Liver (tissue), 9 donors: ENCODE data around the gene PDE4D. TPM values are rescaled to one million over a fixed set of nuclear protein-coding genes. Genes with fewer than 3 reads are reported as not detected.

Experiments
- DNase-seq: peaks from one replicate; pipeline ENCODE4 v3.0.0-alpha.2; 2017; ENCODE audit warnings: low spot score
- H3K27ac ChIP-seq, 2 donors: one replicate each; pipeline ENCODE4 v1.7.0; 2013; ENCODE audit warnings: inconsistent platforms in 2 of 2, low read length in 2 of 2, control low read depth in 1 of 2, low read depth in 1 of 2, mild to moderate bottlenecking in 1 of 2
- H3K27me3 ChIP-seq, 4 donors: one replicate each; pipeline versions ENCODE4 v1.6.1 to v1.7.0; 2013; ENCODE audit warnings: low read length in 3 of 4, inconsistent platforms in 1 of 4, mild to moderate bottlenecking in 1 of 4, moderate library complexity in 1 of 4; ENCODE audit not compliant: control insufficient read depth in 4 of 4, insufficient read depth in 4 of 4
- H3K36me3 ChIP-seq, 4 donors: one replicate each; pipeline versions ENCODE4 v1.6.1 to v1.7.0; 2013; ENCODE audit warnings: low read length in 3 of 4, mild to moderate bottlenecking in 3 of 4, low read depth in 1 of 4, moderate library complexity in 1 of 4; ENCODE audit not compliant: control insufficient read depth in 4 of 4, insufficient read depth in 3 of 4
- H3K4me1 ChIP-seq, 4 donors: one replicate each; pipeline versions ENCODE4 v1.6.1 to v1.7.0; 2013; ENCODE audit warnings: low read length in 3 of 4, mild to moderate bottlenecking in 3 of 4, moderate library complexity in 1 of 4; ENCODE audit not compliant: control insufficient read depth in 4 of 4, insufficient read depth in 4 of 4
- H3K4me3 ChIP-seq, 3 donors: one replicate each; pipeline versions ENCODE4 v1.6.1 to v1.7.0; 2013; ENCODE audit warnings: low read length in 3 of 3, control low read depth in 1 of 3, low read depth in 1 of 3, mild to moderate bottlenecking in 1 of 3
- H3K9ac ChIP-seq, 2 donors: one replicate each; pipeline ENCODE4 v1.7.0; 2013; ENCODE audit warnings: low read length in 2 of 2, mild to moderate bottlenecking in 2 of 2, moderate library complexity in 2 of 2, control low read depth in 1 of 2, low read depth in 1 of 2
- H3K9me3 ChIP-seq, 4 donors: one replicate each; pipeline versions ENCODE4 v1.6.1 to v1.7.0; 2013; ENCODE audit warnings: low read length in 3 of 4; ENCODE audit not compliant: control insufficient read depth in 4 of 4
- ATF3 ChIP-seq: IDR thresholded peaks from 2 replicates; pipeline ENCODE4 v1.6.1; 2016; ENCODE audit warnings: antibody characterized with exemption
- CTCF ChIP-seq: fragments of 150-350 bp; IDR thresholded peaks from 2 replicates; pipeline ENCODE4 v1.5.1; 2017; ENCODE audit warnings: improper control_type of control experiment, low read depth, low read length; ENCODE audit not compliant: missing input control
- EGR1 ChIP-seq, 2 donors: IDR thresholded peaks; 2 replicates each; pipeline ENCODE4 v1.6.1; 2016 to 2018; ENCODE audit warnings: antibody characterized with exemption in 2 of 2, low read depth in 2 of 2
- FOXA1 ChIP-seq: IDR thresholded peaks from 2 replicates; pipeline ENCODE4 v1.6.1; 2016; ENCODE audit warnings: antibody characterized with exemption
- FOXA2 ChIP-seq: IDR thresholded peaks from 2 replicates; pipeline ENCODE4 v1.6.1; 2016; ENCODE audit warnings: antibody characterized with exemption
- GABPA ChIP-seq, 2 donors: IDR thresholded peaks in 1 of 2; conservative IDR thresholded peaks in 1 of 2; 2 replicates each; pipeline ENCODE4 v1.6.1; 2016; ENCODE audit warnings: antibody characterized with exemption in 2 of 2, mild to moderate bottlenecking in 1 of 2, moderate library complexity in 1 of 2
- HNF4A ChIP-seq, 2 donors: conservative IDR thresholded peaks; 2 replicates each; pipeline ENCODE4 v1.6.1; 2016; ENCODE audit warnings: antibody characterized with exemption in 2 of 2, mild to moderate bottlenecking in 2 of 2
- HNF4G ChIP-seq: IDR thresholded peaks from 2 replicates; pipeline ENCODE4 v1.6.1; 2016; ENCODE audit warnings: antibody characterized with exemption
- JUND ChIP-seq, 2 donors: IDR thresholded peaks; 2 replicates each; pipeline ENCODE4 v1.6.1; 2016; ENCODE audit warnings: antibody characterized with exemption in 2 of 2
- MAX ChIP-seq: IDR thresholded peaks from 2 replicates; pipeline ENCODE4 v1.6.1; 2016; ENCODE audit warnings: antibody characterized with exemption
- NR2F2 ChIP-seq: IDR thresholded peaks from 2 replicates; pipeline ENCODE4 v1.6.1; 2016; ENCODE audit warnings: antibody characterized with exemption
- RAD21 ChIP-seq, 2 donors: IDR thresholded peaks; 2 replicates each; pipeline ENCODE4 v1.6.1; 2016; ENCODE audit warnings: antibody characterized with exemption in 2 of 2, mild to moderate bottlenecking in 2 of 2
- REST ChIP-seq: IDR thresholded peaks from 2 replicates; pipeline ENCODE4 v1.6.1; 2016; ENCODE audit warnings: antibody characterized with exemption, mild to moderate bottlenecking
- RXRA ChIP-seq, 2 donors: IDR thresholded peaks; 2 replicates each; pipeline ENCODE4 v1.6.1; 2017 to 2018; ENCODE audit warnings: antibody characterized with exemption in 2 of 2, mild to moderate bottlenecking in 1 of 2
- SP1 ChIP-seq: IDR thresholded peaks from 2 replicates; pipeline ENCODE4 v1.6.1; 2018; ENCODE audit warnings: antibody characterized with exemption, mild to moderate bottlenecking
- YY1 ChIP-seq: IDR thresholded peaks from 2 replicates; pipeline ENCODE4 v1.6.1; 2016; ENCODE audit warnings: antibody characterized with exemption, mild to moderate bottlenecking
- ZBTB33 ChIP-seq: IDR thresholded peaks from 2 replicates; pipeline ENCODE4 v1.6.1; 2016; ENCODE audit warnings: antibody characterized with exemption
- WGBS: extraction: QIAGEN DNeasy Blood & Tissue Kit; methylation state at CpG from one replicate; pipeline ENCODE4 v1.1.7; 2013; 5-methylcytosine and 5-hydroxymethylcytosine counted together
- polyA plus RNA-seq, 2 donors: library from polyadenylated mRNA; stranded (reverse) in 1 of 2; unstranded in 1 of 2; fragments of 200-250 nt in 1 of 2; fragments of >200 nt in 1 of 2; fragmentation: Nextera tagmentation in 1 of 2; extraction: Ambion mirVana in 1 of 2; gene quantifications; one replicate each; pipeline versions ENCODE4 v1.2.1 to v1.2.3, GENCODE V29; 2013 to 2015
- total RNA-seq, 2 donors: library from RNA; depleted of rRNA; stranded (reverse); fragments of >200 nt; gene quantifications; one replicate each; pipeline ENCODE4 v1.2.3, GENCODE V29; 2014
- donor health status: healthy.
- donor health status: healthy.
- donor health status: healthy.
- donor health status: healthy.
- donor health status: healthy.

PDE4D gene
- total and polyA plus RNA-seq, 4 donors: 0.67 to 11.9 (median 6.5) TPM

GRCh38 chr5:59533730-59534108 lies 359.8 kb downstream of the PDE4D start:
- TF ChIP-seq YY1 (no peak), CTCF (no peak), REST (no peak), ZBTB33 (no peak), GABPA (IDR thresholded peaks at IDR 0.05 in 1 of 2, conservative IDR thresholded peaks at IDR 0.05 in 1 of 2) (no peak), HNF4A (conservative IDR thresholded peaks at IDR 0.05) (no peak)
- no peaks in the 10 kb centered on the region for H3K9me3 ChIP-seq
- no peak overlapping the region for H3K9ac ChIP-seq
- DNase-seq: no peak
- no peaks in the 10 kb centered on the region for H3K27me3 ChIP-seq
- H3K27ac ChIP-seq: no peak overlapping the region
- no peaks in the 10 kb centered on the region for H3K4me1 ChIP-seq
- H3K36me3 ChIP-seq: no peaks in the 10 kb centered on the region
- H3K4me3 ChIP-seq: no peak overlapping the region

- Histone ChIP-seq H3K9ac (no peak overlapping the region), H3K36me3 (no peaks in the 10 kb centered on the region), H3K4me1 (no peaks in the 10 kb centered on the region), H3K4me3 (no peak overlapping the region), H3K27ac (no peak overlapping the region), H3K9me3 (no peaks in the 10 kb centered on the region), H3K27me3 (no peaks in the 10 kb centered on the region)
- 95% methylated on average over 1 of the region's 1 CpG for WGBS
- no peak for DNase-seq
- no peak for TF ChIP-seq ATF3
- TF ChIP-seq JUND (IDR thresholded peaks at IDR 0.05): no peak
- TF ChIP-seq YY1: no peak
- no peak for TF ChIP-seq FOXA1
- TF ChIP-seq HNF4G: no peak
- TF ChIP-seq MAX: no peak
- TF ChIP-seq EGR1 (IDR thresholded peaks at IDR 0.05; ENCODE audit: low read depth in 2 of 2): no peak
- no peak for TF ChIP-seq NR2F2
- no peak for TF ChIP-seq RAD21 (IDR thresholded peaks at IDR 0.05)
- TF ChIP-seq ZBTB33: no peak
- no peak for TF ChIP-seq GABPA (IDR thresholded peaks at IDR 0.05 in 1 of 2, conservative IDR thresholded peaks at IDR 0.05 in 1 of 2)
- no peak for TF ChIP-seq RXRA (IDR thresholded peaks at IDR 0.05)
- no peak for TF ChIP-seq SP1
- TF ChIP-seq CTCF: no peak
- TF ChIP-seq HNF4A (conservative IDR thresholded peaks at IDR 0.05): no peak
- no peak for TF ChIP-seq FOXA2
These were observed 360.4 kb downstream of the PDE4D start for GRCh38 chr5:59532979-59533729.
